Measurements from ENCODE around the gene TRAF5. TPM values are rescaled to one million over a fixed set of nuclear protein-coding genes. Genes with fewer than 3 reads are reported as not detected.

Gene TRAF5
- total and polyA plus RNA-seq, 2 of the 4 experiments (the other 2 are of a cell fraction): 10.0 to 14.7 TPM

DNA sequence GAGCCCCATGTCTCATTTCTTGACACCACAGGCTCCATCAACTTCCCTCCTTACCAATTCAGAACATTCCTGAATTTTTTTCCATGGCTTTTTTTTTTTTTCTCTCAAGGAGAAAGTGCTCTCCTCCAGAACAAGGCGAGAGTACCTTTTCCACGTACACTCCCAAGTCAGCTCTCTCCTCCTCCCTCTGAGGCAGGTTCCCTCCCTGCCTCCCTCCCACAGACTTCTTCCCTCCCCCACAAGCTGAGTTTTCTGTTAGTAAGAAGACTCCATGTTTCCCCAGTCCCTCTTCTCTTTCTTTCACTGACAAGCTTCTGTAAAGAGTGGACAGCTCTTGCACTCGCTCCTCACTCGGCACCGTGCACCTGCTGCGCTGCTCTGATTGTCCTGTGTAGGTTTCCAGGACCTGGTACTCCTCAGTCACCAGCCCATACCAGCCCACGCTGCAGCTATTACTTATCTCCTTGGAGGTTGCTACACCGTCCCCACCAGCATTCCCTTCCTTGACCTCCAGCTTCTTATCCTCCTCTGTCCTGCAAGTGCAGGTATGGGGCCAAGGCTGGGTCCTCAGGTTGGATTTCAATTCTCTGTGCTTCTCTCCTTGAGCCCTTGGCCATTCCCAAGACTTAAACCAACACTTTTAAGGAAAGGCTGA lies 3.8 kb downstream of the TRAF5 start:
- TF ChIP-seq POLR2A (IDR thresholded peaks at IDR 0.05; ENCODE audit: low read depth, low read length) (no peak), MAZ (IDR thresholded peaks at IDR 0.05; ENCODE audit: borderline replicate concordance, low read depth, low read length) (no peak), CHD1 (IDR thresholded peaks at IDR 0.05; ENCODE audit: low read depth, low read length) (no peak), NFE2L2 (IDR thresholded peaks at IDR 0.05; ENCODE audit: low read depth, low read length) (no peak)
- TF ChIP-seq, protein P1, sequence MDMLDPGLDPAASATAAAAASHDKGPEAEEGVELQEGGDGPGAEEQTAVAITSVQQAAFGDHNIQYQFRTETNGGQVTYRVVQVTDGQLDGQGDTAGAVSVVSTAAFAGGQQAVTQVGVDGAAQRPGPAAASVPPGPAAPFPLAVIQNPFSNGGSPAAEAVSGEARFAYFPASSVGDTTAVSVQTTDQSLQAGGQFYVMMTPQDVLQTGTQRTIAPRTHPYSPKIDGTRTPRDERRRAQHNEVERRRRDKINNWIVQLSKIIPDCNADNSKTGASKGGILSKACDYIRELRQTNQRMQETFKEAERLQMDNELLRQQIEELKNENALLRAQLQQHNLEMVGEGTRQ (IDR thresholded peaks at IDR 0.05; ENCODE audit: low read depth, low read length): no peak
- no peak overlapping the region for H4K8ac ChIP-seq (ENCODE audit: low read depth in 2 of 2, low read length in 2 of 2)
- H3K56ac ChIP-seq (ENCODE audit: extremely low read depth, insufficient read depth, low read length): no peak overlapping the region
- H3K4me3 ChIP-seq (ENCODE audit: insufficient read depth, low read depth, low read length): no peak overlapping the region
- DNase-seq: no peak
- 0 out of 2 replicates have a peak overlapping the region, but pooled peaks have one; percentile 11 for H3K23ac ChIP-seq (ENCODE audit: low read depth, low read length)
- peaks cover 34 to 81% of the 10 kb centered on the region in 2 experiments for H3K79me1 ChIP-seq (ENCODE audit: low read depth in 1 of 2, low read length in 2 of 2)
- in situ Hi-C loops (cut with MboI; ENCODE audit: low sequenced_read_pairs) (no loop called here), dilution Hi-C loops (cut with HindIII; ENCODE audit: low sequenced_read_pairs, unreplicated experiment) (no loop called here), intact Hi-C loops (cut with micrococcal nuclease) (no loop called here)
- H3K9me1 ChIP-seq (ENCODE audit: insufficient read depth, low read length): peaks cover 42% of the 10 kb centered on the region
- ChIA-PET CTCF (no interaction called here), POLR2A (ENCODE audit: unreplicated experiment) (no interaction called here)
- H2AFZ ChIP-seq (replicated peaks; ENCODE audit: low read length, poor library complexity): no peak overlapping the region
- H3K9me3 ChIP-seq (ENCODE audit: control insufficient read depth, insufficient read depth, low read length): no peaks in the 10 kb centered on the region
- H2BK120ac ChIP-seq (ENCODE audit: low read depth, low read length): no peak overlapping the region
- no peak overlapping the region for H4K91ac ChIP-seq (ENCODE audit: insufficient read depth, low read depth, low read length)
- H3K27me3 ChIP-seq (ENCODE audit: control insufficient read depth, insufficient read depth, low read length): no peaks in the 10 kb centered on the region
- no peak overlapping the region for H3K4me2 ChIP-seq (ENCODE audit: low read depth, low read length)
- H3K14ac ChIP-seq (replicated peaks; ENCODE audit: low read depth, low read length): no peak overlapping the region
- H2BK5ac ChIP-seq (ENCODE audit: low read depth, low read length, poor library complexity, severe bottlenecking): no peak overlapping the region
- H2BK15ac ChIP-seq (ENCODE audit: low read depth, low read length): no peak overlapping the region
- H3K27ac ChIP-seq (ENCODE audit: insufficient read depth, low read length): no peak overlapping the region
- H4K20me1 ChIP-seq (ENCODE audit: insufficient read depth, low read length): peaks cover 55% of the 10 kb centered on the region
- H4K5ac ChIP-seq (ENCODE audit: low read depth, low read length): no peak overlapping the region
- no peak overlapping the region for H2AK9ac ChIP-seq (replicated peaks; ENCODE audit: low read depth, low read length, poor library complexity)
- no peak overlapping the region for H2AK5ac ChIP-seq (ENCODE audit: low read depth, low read length)
- H3K4me1 ChIP-seq (ENCODE audit: control insufficient read depth, insufficient read depth, low read length): peaks cover 16% of the 10 kb centered on the region
- H3K4ac ChIP-seq (ENCODE audit: low read depth, low read length): no peak overlapping the region
- H2BK20ac ChIP-seq (ENCODE audit: low read depth, low read length): no peak overlapping the region
- H3K9ac ChIP-seq (ENCODE audit: low read depth, low read length): no peak overlapping the region
- no peak overlapping the region for H3K18ac ChIP-seq (ENCODE audit: low read depth, low read length)
- WGBS, 2 experiments (ENCODE audit: extremely low coverage in 2 of 2, insufficient read length in 1 of 2): 100% methylated on average over 2 of the region's 8 CpGs; no CpG with 5 or more reads in 1 of the 2 experiments
- no peaks in the 10 kb centered on the region for H3K36me3 ChIP-seq (ENCODE audit: control insufficient read depth, insufficient read depth, low read length)
- ATAC-seq (ENCODE audit: low read depth): no peak
- no TSS peak for BruUV-seq (replicated peaks)
